Esophagus muscularis mucosa (tissue), 4 donors: Measurements from ENCODE around the gene PCBP4.

Source experiments
- CTCF ChIP-seq, 3 experiments: fragments of 200-600 bp in 2 of 3; fragments of 450-650 bp in 1 of 3; sonication (generic) in 2 of 3; IDR thresholded peaks; one replicate each; pipeline ENCODE4 v1.5.1; 2017 to 2019; ENCODE audit warnings: antibody characterized with exemption in 3 of 3, mild to moderate bottlenecking in 2 of 3, moderate library complexity in 1 of 3
- EP300 ChIP-seq: sonication (generic); formaldehyde crosslinking; IDR thresholded peaks from one replicate; pipeline ENCODE4 v1.6.1; 2017; ENCODE audit warnings: antibody characterized with exemption
- POLR2A ChIP-seq: fragments of 450-650 bp; IDR thresholded peaks from one replicate; pipeline ENCODE4 v1.6.1; 2017; ENCODE audit warnings: antibody characterized with exemption, moderate library complexity, mild to moderate bottlenecking, low read depth
- POLR2AphosphoS5 ChIP-seq, 2 donors: sonication (generic); formaldehyde crosslinking; IDR thresholded peaks; one replicate each; pipeline ENCODE4 v1.6.1; 2017; ENCODE audit warnings: antibody characterized with exemption in 2 of 2

- TF ChIP-seq CTCF (IDR thresholded peaks at IDR 0.05) (no peak), POLR2AphosphoS5 (IDR thresholded peaks at IDR 0.05) (no peak), POLR2A (no peak), EP300 (no peak)
Observed at GRCh38 chr3:51945031-51945840, 22.0 kb downstream of the PCBP4 start.
